ENCODE results near the gene SEMA4D. TPM values are rescaled to one million over a fixed set of nuclear protein-coding genes. Genes with fewer than 3 reads are reported as not detected.
A peak's percentile ranks its signal among the peaks of the same experiment; 100 is the strongest.

SEMA4D gene
- total and polyA plus RNA-seq, 2 of the 13 experiments (the other 11 are each of a cell fraction or from before 2014, with no cell fraction given) = 0.13 to 0.16 TPM

DNA sequence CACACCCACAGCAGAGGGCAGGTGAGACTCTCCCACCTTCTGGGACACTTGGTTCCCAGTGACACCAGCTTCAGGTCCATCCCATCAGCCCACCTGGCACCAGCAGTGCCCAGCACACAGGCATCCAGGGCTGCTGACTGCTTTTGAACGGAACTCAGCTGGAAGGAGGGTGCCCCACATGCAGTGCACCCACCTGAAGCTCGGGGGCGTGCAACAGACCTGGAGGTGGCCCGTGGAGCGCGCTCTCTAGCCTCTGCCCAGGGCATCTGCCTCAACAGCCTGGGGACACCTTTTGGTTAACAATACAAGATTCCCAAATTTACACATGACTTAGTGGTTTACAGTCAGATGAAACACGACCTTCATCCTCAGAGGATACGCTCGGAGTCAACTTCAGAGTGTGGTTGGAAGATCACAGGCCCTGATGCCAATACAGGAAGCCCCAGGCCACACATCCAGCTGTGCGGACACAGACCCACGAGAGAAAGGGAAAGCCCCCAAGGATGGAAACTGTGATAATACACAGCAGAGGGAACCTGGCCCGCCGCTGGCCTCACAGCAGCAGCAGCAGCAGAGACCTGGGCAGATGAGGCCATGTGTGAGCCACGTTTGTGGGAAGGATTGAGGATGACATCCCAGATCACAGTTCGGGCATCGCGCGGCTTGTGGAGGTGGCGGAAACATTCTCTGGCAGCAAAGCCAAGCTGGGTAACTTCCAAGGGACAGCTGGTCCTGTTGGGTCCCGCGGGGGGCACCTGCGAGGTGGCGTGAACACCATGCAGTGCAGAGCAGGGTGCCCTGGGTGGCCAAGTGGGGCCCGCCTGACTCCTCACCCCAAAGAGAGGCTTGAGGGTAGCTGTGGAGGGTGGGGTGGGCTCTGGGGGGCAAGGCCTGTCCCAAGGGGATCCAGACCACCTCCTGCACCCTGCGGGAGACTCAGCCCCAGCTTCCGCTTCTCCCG lies 115.6 kb downstream of the SEMA4D start:
- no TSS peak for BruUV-seq (replicated peaks)
- Histone ChIP-seq H3K4me3 (replicated peaks in 1 of 3; ENCODE audit: insufficient read depth in 1 of 3, low read depth in 2 of 3, low read length in 3 of 3) (no peak overlapping the region), H3K9me3 (ENCODE audit: low read length) (no peaks in the 10 kb centered on the region), H4K20me1 (ENCODE audit: insufficient read depth, low read length) (no peaks in the 10 kb centered on the region), H3K4me2 (ENCODE audit: low read depth, low read length) (no peak overlapping the region), H3K27me3 (ENCODE audit: control insufficient read depth in 1 of 2, insufficient read depth in 2 of 2, low read length in 2 of 2) (peaks cover 0 to 1% of the 10 kb centered on the region in 2 experiments; a peak in 2 of 5 replicates), H2AFZ (ENCODE audit: low read length) (no peak overlapping the region), H3K4me1 (ENCODE audit: insufficient read depth, low read length) (peaks cover 6% of the 10 kb centered on the region; the same call in 1 of the 2 replicates), H3K36me3 (replicated peaks in 1 of 2; ENCODE audit: control insufficient read depth in 1 of 2, insufficient read depth in 2 of 2, low read length in 2 of 2) (no peaks in the 10 kb centered on the region), H3K27ac (ENCODE audit: extremely low read length, insufficient read depth, low read length) (no peak overlapping the region), H3K79me2 (ENCODE audit: insufficient read depth, low read length) (no peaks in the 10 kb centered on the region), H3K9ac (ENCODE audit: insufficient read depth, low read depth, low read length) (no peak overlapping the region)
- DNase-seq (ENCODE audit: low spot score) (no peak), ATAC-seq (peak; percentile 41; the same call in 2 of the 3 replicates), FAIRE-seq (no peak)
- intact Hi-C loops (cut with micrococcal nuclease; ENCODE audit: unreplicated experiment) (no loop called here), in situ Hi-C loops (cut with HindIII; ENCODE audit: extremely low pct_ligation_motif_present, low pct_unique_long_range_greater_than_20kb) (no loop called here)
- TF ChIP-seq ZNF652 (CRISPR knock-in tag; IDR thresholded peaks at IDR 0.05; ENCODE audit: borderline replicate concordance, low read depth) = no peak
- TF ChIP-seq EEA1 (CRISPR knock-in tag; IDR thresholded peaks at IDR 0.05; ENCODE audit: borderline replicate concordance) = no peak
- TF ChIP-seq ASH2L (IDR thresholded peaks at IDR 0.05; ENCODE audit: insufficient read length, low read depth, low read length) = no peak
- no peak for TF ChIP-seq FOXA1 (IDR thresholded peaks at IDR 0.05)
- TF ChIP-seq FOXA1 (CRISPR knock-in tag; IDR thresholded peaks at IDR 0.05) = no peak
- TF ChIP-seq, protein P1, sequence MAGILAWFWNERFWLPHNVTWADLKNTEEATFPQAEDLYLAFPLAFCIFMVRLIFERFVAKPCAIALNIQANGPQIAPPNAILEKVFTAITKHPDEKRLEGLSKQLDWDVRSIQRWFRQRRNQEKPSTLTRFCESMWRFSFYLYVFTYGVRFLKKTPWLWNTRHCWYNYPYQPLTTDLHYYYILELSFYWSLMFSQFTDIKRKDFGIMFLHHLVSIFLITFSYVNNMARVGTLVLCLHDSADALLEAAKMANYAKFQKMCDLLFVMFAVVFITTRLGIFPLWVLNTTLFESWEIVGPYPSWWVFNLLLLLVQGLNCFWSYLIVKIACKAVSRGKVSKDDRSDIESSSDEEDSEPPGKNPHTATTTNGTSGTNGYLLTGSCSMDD (CRISPR knock-in tag; IDR thresholded peaks at IDR 0.05) = no peak
- TF ChIP-seq, protein P2, sequence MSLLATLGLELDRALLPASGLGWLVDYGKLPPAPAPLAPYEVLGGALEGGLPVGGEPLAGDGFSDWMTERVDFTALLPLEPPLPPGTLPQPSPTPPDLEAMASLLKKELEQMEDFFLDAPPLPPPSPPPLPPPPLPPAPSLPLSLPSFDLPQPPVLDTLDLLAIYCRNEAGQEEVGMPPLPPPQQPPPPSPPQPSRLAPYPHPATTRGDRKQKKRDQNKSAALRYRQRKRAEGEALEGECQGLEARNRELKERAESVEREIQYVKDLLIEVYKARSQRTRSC (CRISPR knock-in tag; IDR thresholded peaks at IDR 0.05; ENCODE audit: low read depth) = no peak
- no peak for TF ChIP-seq NFYB (CRISPR knock-in tag; IDR thresholded peaks at IDR 0.05)
- TF ChIP-seq, protein P3, sequence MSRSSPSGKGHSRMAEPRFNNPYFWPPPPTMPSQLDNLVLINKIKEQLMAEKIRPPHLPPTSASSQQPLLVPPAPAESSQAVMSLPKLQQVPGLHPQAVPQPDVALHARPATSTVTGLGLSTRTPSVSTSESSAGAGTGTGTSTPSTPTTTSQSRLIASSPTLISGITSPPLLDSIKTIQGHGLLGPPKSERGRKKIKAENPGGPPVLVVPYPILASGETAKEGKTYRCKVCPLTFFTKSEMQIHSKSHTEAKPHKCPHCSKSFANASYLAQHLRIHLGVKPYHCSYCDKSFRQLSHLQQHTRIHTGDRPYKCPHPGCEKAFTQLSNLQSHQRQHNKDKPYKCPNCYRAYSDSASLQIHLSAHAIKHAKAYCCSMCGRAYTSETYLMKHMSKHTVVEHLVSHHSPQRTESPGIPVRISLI (CRISPR knock-in tag; IDR thresholded peaks at IDR 0.05; ENCODE audit: borderline replicate concordance) = no peak
- TF ChIP-seq ZNF207 (IDR thresholded peaks at IDR 0.05; ENCODE audit: borderline replicate concordance) = no peak
- TF ChIP-seq, protein P4, sequence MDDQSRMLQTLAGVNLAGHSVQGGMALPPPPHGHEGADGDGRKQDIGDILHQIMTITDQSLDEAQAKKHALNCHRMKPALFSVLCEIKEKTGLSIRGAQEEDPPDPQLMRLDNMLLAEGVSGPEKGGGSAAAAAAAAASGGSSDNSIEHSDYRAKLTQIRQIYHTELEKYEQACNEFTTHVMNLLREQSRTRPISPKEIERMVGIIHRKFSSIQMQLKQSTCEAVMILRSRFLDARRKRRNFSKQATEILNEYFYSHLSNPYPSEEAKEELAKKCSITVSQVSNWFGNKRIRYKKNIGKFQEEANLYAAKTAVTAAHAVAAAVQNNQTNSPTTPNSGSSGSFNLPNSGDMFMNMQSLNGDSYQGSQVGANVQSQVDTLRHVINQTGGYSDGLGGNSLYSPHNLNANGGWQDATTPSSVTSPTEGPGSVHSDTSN (CRISPR knock-in tag; IDR thresholded peaks at IDR 0.05; ENCODE audit: borderline replicate concordance) = no peak
- TF ChIP-seq ZNF296 (CRISPR knock-in tag; conservative IDR thresholded peaks at IDR 0.05) = no peak
- CTCF ChIA-PET (ENCODE audit: low intra/inter-chr PET ratio, low total read pairs) = no interaction called here
- WGBS (ENCODE audit: low lambda C conversion rate) = 53% methylated on average over 17 of the region's 27 CpGs
- POLR2A ChIA-PET = no interaction called here
